Uterus (tissue), 2 donors: ENCODE results near the gene LRTM2.

Experiments used
- CTCF ChIP-seq, 4 experiments: fragments of 200-600 bp in 2 of 4; fragments of 450-650 bp in 2 of 4; sonication (generic) in 2 of 4; IDR thresholded peaks; one replicate each; pipeline ENCODE4 v1.5.1; 2016 to 2019; ENCODE audit warnings: antibody characterized with exemption in 4 of 4, mild to moderate bottlenecking in 2 of 4, moderate library complexity in 1 of 4
- POLR2A ChIP-seq, 2 donors: fragments of 450-650 bp; IDR thresholded peaks; one replicate each; pipeline ENCODE4 v1.6.1; 2016; ENCODE audit warnings: antibody characterized with exemption in 2 of 2, mild to moderate bottlenecking in 1 of 2, moderate library complexity in 1 of 2

- TF ChIP-seq CTCF (IDR thresholded peaks at IDR 0.05) (no peak), POLR2A (IDR thresholded peaks at IDR 0.05) (no peak)
These were observed 41.5 kb upstream of the LRTM2 start for GRCh38 chr12:1778911-1779310.
